ENCODE results near the gene RNF180.

RNF180 gene

GRCh38 chr5:64333886-64334285 is 168.2 kb downstream of the RNF180 start:
- Histone ChIP-seq H3F3A (ENCODE audit: insufficient read depth, low read length) (no peaks in the 10 kb centered on the region), H3K9me3 (ENCODE audit: low read length) (no peaks in the 10 kb centered on the region), H4K20me1 (ENCODE audit: insufficient read depth, low read length) (no peaks in the 10 kb centered on the region), H3K27me3 (ENCODE audit: insufficient read depth, low read length) (no peaks in the 10 kb centered on the region), H3K9ac (ENCODE audit: low read length) (no peak overlapping the region), H3K4me2 (ENCODE audit: low read length) (no peak overlapping the region), H3K4me3 (ENCODE audit: low read depth, low read length, poor library complexity, severe bottlenecking) (no peak overlapping the region), H3K9me2 (ENCODE audit: low read depth, low read length) (no peaks in the 10 kb centered on the region), H2AFZ (ENCODE audit: low read length) (no peak overlapping the region), H3K36me3 (ENCODE audit: insufficient read depth, low read length) (no peaks in the 10 kb centered on the region), H3K27ac (ENCODE audit: low read depth, low read length, poor library complexity, severe bottlenecking) (no peak overlapping the region), H3K4me1 (ENCODE audit: insufficient read depth, low read length, severe bottlenecking) (no peaks in the 10 kb centered on the region), H3K79me2 (ENCODE audit: insufficient read depth, low read length) (no peaks in the 10 kb centered on the region)
- TF ChIP-seq, protein P1, sequence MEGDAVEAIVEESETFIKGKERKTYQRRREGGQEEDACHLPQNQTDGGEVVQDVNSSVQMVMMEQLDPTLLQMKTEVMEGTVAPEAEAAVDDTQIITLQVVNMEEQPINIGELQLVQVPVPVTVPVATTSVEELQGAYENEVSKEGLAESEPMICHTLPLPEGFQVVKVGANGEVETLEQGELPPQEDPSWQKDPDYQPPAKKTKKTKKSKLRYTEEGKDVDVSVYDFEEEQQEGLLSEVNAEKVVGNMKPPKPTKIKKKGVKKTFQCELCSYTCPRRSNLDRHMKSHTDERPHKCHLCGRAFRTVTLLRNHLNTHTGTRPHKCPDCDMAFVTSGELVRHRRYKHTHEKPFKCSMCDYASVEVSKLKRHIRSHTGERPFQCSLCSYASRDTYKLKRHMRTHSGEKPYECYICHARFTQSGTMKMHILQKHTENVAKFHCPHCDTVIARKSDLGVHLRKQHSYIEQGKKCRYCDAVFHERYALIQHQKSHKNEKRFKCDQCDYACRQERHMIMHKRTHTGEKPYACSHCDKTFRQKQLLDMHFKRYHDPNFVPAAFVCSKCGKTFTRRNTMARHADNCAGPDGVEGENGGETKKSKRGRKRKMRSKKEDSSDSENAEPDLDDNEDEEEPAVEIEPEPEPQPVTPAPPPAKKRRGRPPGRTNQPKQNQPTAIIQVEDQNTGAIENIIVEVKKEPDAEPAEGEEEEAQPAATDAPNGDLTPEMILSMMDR (IDR thresholded peaks at IDR 0.05; ENCODE audit: low read length): no peak
- TF ChIP-seq EZH2 (IDR thresholded peaks at IDR 0.05; ENCODE audit: borderline replicate concordance, low read length): no peak

DNA sequence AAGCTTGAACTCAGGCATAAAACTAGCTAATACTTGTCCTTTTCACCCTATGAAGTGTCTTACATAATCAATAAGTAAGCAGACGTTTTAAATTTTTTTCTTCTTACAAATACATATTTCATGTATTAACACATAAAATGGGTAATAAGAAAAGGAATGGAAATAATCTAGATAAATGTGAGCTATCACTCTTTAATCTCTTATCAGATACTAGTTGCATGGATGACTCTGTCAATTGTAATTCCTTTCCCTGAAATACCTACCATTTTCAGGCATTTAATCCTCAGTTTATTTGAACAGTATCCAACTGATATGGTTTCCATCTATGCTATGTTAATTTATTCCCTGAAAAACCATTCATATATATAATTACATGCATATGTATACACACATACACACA is 174.1 kb downstream of the RNF180 start:
- Histone ChIP-seq H3K79me2 (ENCODE audit: insufficient read depth, low read length) (no peaks in the 10 kb centered on the region), H3K4me1 (ENCODE audit: insufficient read depth, low read length, severe bottlenecking) (no peaks in the 10 kb centered on the region), H3K27me3 (ENCODE audit: insufficient read depth, low read length) (no peaks in the 10 kb centered on the region), H3K4me3 (ENCODE audit: low read depth, low read length, poor library complexity, severe bottlenecking) (no peak overlapping the region), H4K20me1 (ENCODE audit: insufficient read depth, low read length) (no peaks in the 10 kb centered on the region), H2AFZ (ENCODE audit: low read length) (no peak overlapping the region), H3K4me2 (ENCODE audit: low read length) (no peak overlapping the region), H3K9ac (ENCODE audit: low read length) (no peak overlapping the region), H3K9me3 (ENCODE audit: low read length) (no peaks in the 10 kb centered on the region), H3K27ac (ENCODE audit: low read depth, low read length, poor library complexity, severe bottlenecking) (no peak overlapping the region), H3K36me3 (ENCODE audit: insufficient read depth, low read length) (no peaks in the 10 kb centered on the region), H3F3A (ENCODE audit: insufficient read depth, low read length) (no peaks in the 10 kb centered on the region), H3K9me2 (ENCODE audit: low read depth, low read length) (no peaks in the 10 kb centered on the region)
- TF ChIP-seq, protein P1 (IDR thresholded peaks at IDR 0.05; ENCODE audit: low read length): no peak
- TF ChIP-seq EZH2 (IDR thresholded peaks at IDR 0.05; ENCODE audit: borderline replicate concordance, low read length): no peak

DNA sequence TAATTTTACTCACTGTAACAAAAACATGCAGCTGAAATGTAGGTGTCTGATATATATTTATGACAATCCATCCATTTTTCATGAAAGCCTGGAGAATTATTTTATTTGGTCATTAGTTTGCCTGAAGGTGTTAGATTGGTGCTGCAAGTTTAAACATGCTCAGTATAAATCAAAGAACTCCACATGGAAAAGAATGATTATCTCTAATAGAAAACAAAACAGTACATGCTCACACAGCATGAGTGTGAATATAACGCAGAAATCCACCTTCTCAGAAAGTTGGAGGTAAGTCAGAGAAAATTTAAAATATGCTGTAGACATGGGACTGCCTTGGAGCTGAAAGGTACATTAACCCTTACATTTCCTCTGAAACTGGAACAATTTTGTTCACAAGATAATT is 174.7 kb downstream of the RNF180 start:
- H4K20me1 ChIP-seq (ENCODE audit: insufficient read depth, low read length): no peaks in the 10 kb centered on the region
- no peak overlapping the region for H3K9ac ChIP-seq (ENCODE audit: low read length)
- H3K4me3 ChIP-seq (ENCODE audit: low read depth, low read length, poor library complexity, severe bottlenecking): no peak overlapping the region
- H3K4me1 ChIP-seq (ENCODE audit: insufficient read depth, low read length, severe bottlenecking): no peaks in the 10 kb centered on the region
- TF ChIP-seq EZH2 (IDR thresholded peaks at IDR 0.05; ENCODE audit: borderline replicate concordance, low read length): no peak
- TF ChIP-seq, protein P1 (IDR thresholded peaks at IDR 0.05; ENCODE audit: low read length): no peak
- no peaks in the 10 kb centered on the region for H3F3A ChIP-seq (ENCODE audit: insufficient read depth, low read length)
- H3K9me3 ChIP-seq (ENCODE audit: low read length): no peaks in the 10 kb centered on the region
- no peaks in the 10 kb centered on the region for H3K79me2 ChIP-seq (ENCODE audit: insufficient read depth, low read length)
- no peak overlapping the region for H3K27ac ChIP-seq (ENCODE audit: low read depth, low read length, poor library complexity, severe bottlenecking)
- H3K9me2 ChIP-seq (ENCODE audit: low read depth, low read length): no peaks in the 10 kb centered on the region
- no peaks in the 10 kb centered on the region for H3K27me3 ChIP-seq (ENCODE audit: insufficient read depth, low read length)
- H2AFZ ChIP-seq (ENCODE audit: low read length): no peak overlapping the region
- no peaks in the 10 kb centered on the region for H3K36me3 ChIP-seq (ENCODE audit: insufficient read depth, low read length)
- no peak overlapping the region for H3K4me2 ChIP-seq (ENCODE audit: low read length)
